ENCODE data around the gene ACTC1. TPM values are rescaled to one million over a fixed set of nuclear protein-coding genes. Genes with fewer than 3 reads are reported as not detected.

ACTC1 gene
- total RNA-seq, 4 donors from 2014 or later = 1.0 to 3.0 (median 2.4) TPM; not detected in 1

DNA sequence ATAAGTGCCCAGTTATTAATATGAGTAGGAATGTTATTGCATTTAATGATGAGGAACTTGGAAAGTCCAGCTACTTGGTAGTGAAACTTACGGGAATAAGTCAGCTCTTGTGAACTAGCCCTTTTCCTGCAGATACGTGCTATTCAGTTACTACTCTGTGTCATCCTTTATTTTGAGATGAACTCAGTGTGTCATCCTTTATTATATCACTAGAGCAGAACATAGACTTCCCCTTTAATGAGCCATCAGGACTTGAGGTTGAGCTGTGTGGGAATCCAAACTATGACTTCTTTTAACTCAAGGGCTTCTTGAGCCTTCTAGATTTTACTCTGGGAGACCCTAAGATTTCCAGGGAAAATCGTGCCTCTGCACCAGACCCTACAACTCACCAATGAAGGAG lies 3.6 kb downstream of the ACTC1 start:
- TF ChIP-seq POLR2A (IDR thresholded peaks at IDR 0.05) (no peak), CTCF (IDR thresholded peaks at IDR 0.05) (no peak)
- no peaks in the 10 kb centered on the region for H3K4me1 ChIP-seq
- H3K4me3 ChIP-seq = no peak overlapping the region
- DNase-seq = no peak
- no peaks in the 10 kb centered on the region for H3K36me3 ChIP-seq
- H3K27me3 ChIP-seq = no peaks in the 10 kb centered on the region
- no peaks in the 10 kb centered on the region for H3K9me3 ChIP-seq
- H3K27ac ChIP-seq = no peak overlapping the region
- intact Hi-C loops (cut with DNase I; ENCODE audit: low total_unique reads) = no loop called here

GRCh38 chr15:34790121-34790520 lies 5.2 kb downstream of the ACTC1 start:
- no peaks in the 10 kb centered on the region for H3K4me1 ChIP-seq
- intact Hi-C loops (cut with DNase I; ENCODE audit: low total_unique reads) = no loop called here
- TF ChIP-seq POLR2A (IDR thresholded peaks at IDR 0.05) (no peak), CTCF (IDR thresholded peaks at IDR 0.05) (no peak)
- DNase-seq = no peak
- no peaks in the 10 kb centered on the region for H3K36me3 ChIP-seq
- H3K27ac ChIP-seq = no peak overlapping the region
- no peaks in the 10 kb centered on the region for H3K9me3 ChIP-seq
- H3K27me3 ChIP-seq = no peaks in the 10 kb centered on the region
- H3K4me3 ChIP-seq = no peak overlapping the region

DNA sequence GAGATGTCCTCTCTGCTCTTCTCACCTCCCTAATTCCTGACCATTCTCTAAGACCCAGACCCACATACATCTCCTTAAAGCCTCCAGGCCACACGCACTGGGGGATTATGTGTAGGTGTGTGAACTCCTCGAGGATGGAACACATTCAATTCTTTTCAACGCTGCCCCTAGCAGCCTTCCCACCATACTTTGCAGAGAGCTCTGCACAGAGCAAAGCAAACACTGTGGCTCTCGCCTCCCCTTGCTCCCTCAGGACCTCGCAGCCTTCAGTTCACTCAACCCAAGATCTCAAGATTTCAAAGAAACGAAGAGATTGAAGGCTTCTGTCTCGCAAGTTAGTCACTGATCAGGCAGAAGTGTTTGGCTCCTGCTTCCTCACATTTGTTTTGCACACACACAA lies 6.0 kb downstream of the ACTC1 start:
- no peak for TF ChIP-seq CTCF (IDR thresholded peaks at IDR 0.05)
- no peak for TF ChIP-seq POLR2A (IDR thresholded peaks at IDR 0.05)
- no peaks in the 10 kb centered on the region for H3K4me1 ChIP-seq
- no peak overlapping the region for H3K4me3 ChIP-seq
- no peaks in the 10 kb centered on the region for H3K36me3 ChIP-seq
- H3K9me3 ChIP-seq = no peaks in the 10 kb centered on the region
- DNase-seq = no peak
- no peak overlapping the region for H3K27ac ChIP-seq
- H3K27me3 ChIP-seq = no peaks in the 10 kb centered on the region
- intact Hi-C loops (cut with DNase I; ENCODE audit: low total_unique reads) = no loop called here

DNA sequence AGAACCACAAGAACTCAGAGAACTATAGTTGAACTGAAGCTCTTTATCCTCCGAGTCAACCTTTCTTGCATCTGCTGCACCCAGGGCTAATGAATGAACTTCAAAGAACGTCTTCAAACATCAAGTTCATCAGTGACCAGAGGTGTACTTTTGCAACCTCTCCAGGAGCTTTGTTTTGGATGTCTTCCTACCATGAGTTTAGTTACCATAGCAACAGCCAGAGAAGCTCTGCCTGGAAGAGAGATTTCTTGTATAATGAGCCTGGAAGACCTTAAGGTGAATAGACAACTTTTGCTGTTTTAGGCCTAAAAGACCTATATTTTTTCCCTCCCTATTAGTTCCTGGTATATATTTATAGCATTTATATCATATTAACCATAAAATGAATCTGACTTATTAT lies 9.1 kb downstream of the ACTC1 start:
- intact Hi-C loops (cut with DNase I; ENCODE audit: low total_unique reads) = no loop called here
- TF ChIP-seq CTCF (IDR thresholded peaks at IDR 0.05) = no peak
- TF ChIP-seq POLR2A (IDR thresholded peaks at IDR 0.05) = no peak
- no peaks in the 10 kb centered on the region for H3K27me3 ChIP-seq
- no peaks in the 10 kb centered on the region for H3K36me3 ChIP-seq
- H3K4me1 ChIP-seq = no peaks in the 10 kb centered on the region
- DNase-seq = no peak
- no peak overlapping the region for H3K27ac ChIP-seq
- H3K9me3 ChIP-seq = no peaks in the 10 kb centered on the region
- no peak overlapping the region for H3K4me3 ChIP-seq

GRCh38 chr15:34783991-34784390 lies 11.4 kb downstream of the ACTC1 start:
- Histone ChIP-seq H3K9me3 (no peaks in the 10 kb centered on the region), H3K27ac (no peak overlapping the region), H3K36me3 (no peaks in the 10 kb centered on the region), H3K4me1 (no peaks in the 10 kb centered on the region), H3K27me3 (no peaks in the 10 kb centered on the region), H3K4me3 (no peak overlapping the region)
- no peak for DNase-seq
- intact Hi-C loops (cut with DNase I; ENCODE audit: low total_unique reads) = no loop called here
- TF ChIP-seq POLR2A (IDR thresholded peaks at IDR 0.05) (no peak), CTCF (IDR thresholded peaks at IDR 0.05) (no peak)

Data from uterus (tissue), 4 donors.